ENCODE data around the gene LGI4. TPM values are rescaled to one million over a fixed set of nuclear protein-coding genes. Genes with fewer than 3 reads are reported as not detected.

LGI4 gene
- total RNA-seq, 1 donor from 2014 or later: 0.20 TPM

DNA sequence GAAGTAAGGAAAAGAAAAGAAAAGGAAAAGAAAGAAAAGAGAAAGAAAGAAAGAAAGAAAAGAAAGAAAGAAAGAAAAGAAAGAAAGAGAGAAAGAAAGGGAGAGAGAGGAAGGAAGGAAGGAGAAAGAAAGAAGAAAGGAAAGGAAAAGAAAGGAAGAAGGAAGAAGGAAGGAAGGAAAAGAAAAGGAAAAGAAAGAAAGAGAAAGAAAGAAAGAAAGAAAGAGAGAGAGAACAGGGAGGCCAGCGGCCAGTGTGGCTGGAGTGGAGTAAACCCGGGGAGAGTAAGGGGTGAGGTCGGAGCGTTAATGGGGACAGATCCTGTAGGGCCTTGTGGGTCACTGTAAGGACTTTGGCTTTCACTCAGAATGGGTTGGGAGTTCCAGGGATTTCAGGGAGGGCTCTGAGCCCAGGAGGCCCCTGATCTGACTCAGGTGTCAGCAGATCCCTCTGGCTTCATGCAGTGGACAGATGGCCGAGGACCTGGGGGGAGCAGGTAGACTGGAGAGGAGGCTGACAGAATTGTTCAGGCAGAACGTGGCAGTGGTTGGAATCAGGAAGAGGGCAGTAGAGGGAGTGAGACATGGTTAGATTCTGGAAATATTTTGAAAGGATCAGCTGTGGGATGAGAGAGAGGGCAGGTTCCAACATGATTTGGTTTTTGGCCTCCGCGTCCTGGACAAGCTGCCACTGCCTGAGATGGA, 39.0 kb downstream of the LGI4 start:
- Histone ChIP-seq H3K79me2 (ENCODE audit: insufficient read depth, low read length) (no peaks in the 10 kb centered on the region), H4K20me1 (ENCODE audit: insufficient read depth, low read length) (no peaks in the 10 kb centered on the region), H3K4me3 (ENCODE audit: insufficient read depth, low read depth, low read length) (no peak overlapping the region), H3K27ac (ENCODE audit: low read depth, low read length) (no peak overlapping the region), H3K9ac (ENCODE audit: low read length) (no peak overlapping the region), H3K4me2 (ENCODE audit: low read length) (no peak overlapping the region), H3K36me3 (ENCODE audit: insufficient read depth, low read length) (no peaks in the 10 kb centered on the region), H3K9me3 (ENCODE audit: insufficient read depth, low read depth, low read length) (no peaks in the 10 kb centered on the region), H3K4me1 (ENCODE audit: insufficient read depth, low read length) (peaks cover 2% of the 10 kb centered on the region), H2AFZ (ENCODE audit: low read depth, low read length) (no peak overlapping the region), H3K27me3 (ENCODE audit: insufficient read depth, low read length) (no peaks in the 10 kb centered on the region)
- no peak for FAIRE-seq
- DNase-seq (ENCODE audit: low read depth): no peak
- H3K4me3 Mint-ChIP-seq (ENCODE audit: unreplicated experiment): no peak overlapping the region
- H3K36me3 Mint-ChIP-seq (ENCODE audit: low read depth, unreplicated experiment): no peaks in the 10 kb centered on the region
- H3K27ac Mint-ChIP-seq (ENCODE audit: unreplicated experiment): no peak overlapping the region
- no peaks in the 10 kb centered on the region for H3K9me3 Mint-ChIP-seq (ENCODE audit: unreplicated experiment)
- TF ChIP-seq EZH2 (IDR thresholded peaks at IDR 0.05; ENCODE audit: insufficient read depth, low read length): no peak
- TF ChIP-seq, protein P1, sequence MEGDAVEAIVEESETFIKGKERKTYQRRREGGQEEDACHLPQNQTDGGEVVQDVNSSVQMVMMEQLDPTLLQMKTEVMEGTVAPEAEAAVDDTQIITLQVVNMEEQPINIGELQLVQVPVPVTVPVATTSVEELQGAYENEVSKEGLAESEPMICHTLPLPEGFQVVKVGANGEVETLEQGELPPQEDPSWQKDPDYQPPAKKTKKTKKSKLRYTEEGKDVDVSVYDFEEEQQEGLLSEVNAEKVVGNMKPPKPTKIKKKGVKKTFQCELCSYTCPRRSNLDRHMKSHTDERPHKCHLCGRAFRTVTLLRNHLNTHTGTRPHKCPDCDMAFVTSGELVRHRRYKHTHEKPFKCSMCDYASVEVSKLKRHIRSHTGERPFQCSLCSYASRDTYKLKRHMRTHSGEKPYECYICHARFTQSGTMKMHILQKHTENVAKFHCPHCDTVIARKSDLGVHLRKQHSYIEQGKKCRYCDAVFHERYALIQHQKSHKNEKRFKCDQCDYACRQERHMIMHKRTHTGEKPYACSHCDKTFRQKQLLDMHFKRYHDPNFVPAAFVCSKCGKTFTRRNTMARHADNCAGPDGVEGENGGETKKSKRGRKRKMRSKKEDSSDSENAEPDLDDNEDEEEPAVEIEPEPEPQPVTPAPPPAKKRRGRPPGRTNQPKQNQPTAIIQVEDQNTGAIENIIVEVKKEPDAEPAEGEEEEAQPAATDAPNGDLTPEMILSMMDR (IDR thresholded peaks at IDR 0.05; ENCODE audit: insufficient read depth, low read depth, low read length): no peak
- H3K4me1 Mint-ChIP-seq (ENCODE audit: low read depth, unreplicated experiment): no peaks in the 10 kb centered on the region
- peaks cover 15% of the 10 kb centered on the region for H3K27me3 Mint-ChIP-seq (ENCODE audit: low read depth, unreplicated experiment)

DNA sequence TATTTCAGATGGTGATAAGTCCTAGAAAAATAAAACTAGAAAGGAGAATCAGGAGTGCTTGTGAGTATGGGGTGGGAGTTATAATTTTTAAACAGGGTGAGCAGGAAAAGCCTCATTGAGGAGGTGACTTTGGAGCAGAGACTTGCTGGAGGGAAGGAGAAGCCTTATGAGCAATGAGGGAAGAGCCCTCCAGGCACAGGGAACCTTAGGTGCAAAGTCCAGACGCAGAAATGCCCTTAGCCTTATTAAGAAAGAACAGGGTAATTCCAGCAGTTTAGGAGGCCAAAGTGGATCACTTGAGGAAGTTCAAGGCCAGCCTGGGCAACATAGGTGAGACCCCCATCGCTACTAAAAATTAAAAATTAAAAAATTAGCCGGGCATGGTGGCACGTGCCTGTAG, 40.2 kb downstream of the LGI4 start:
- Histone ChIP-seq H3K36me3 (ENCODE audit: insufficient read depth, low read length) (no peaks in the 10 kb centered on the region), H3K9ac (ENCODE audit: low read length) (no peak overlapping the region), H3K9me3 (ENCODE audit: insufficient read depth, low read depth, low read length) (no peaks in the 10 kb centered on the region), H2AFZ (ENCODE audit: low read depth, low read length) (no peak overlapping the region), H3K4me1 (ENCODE audit: insufficient read depth, low read length) (peaks cover 5% of the 10 kb centered on the region), H3K27ac (ENCODE audit: low read depth, low read length) (no peak overlapping the region), H3K79me2 (ENCODE audit: insufficient read depth, low read length) (no peaks in the 10 kb centered on the region), H3K27me3 (ENCODE audit: insufficient read depth, low read length) (no peaks in the 10 kb centered on the region), H3K4me3 (ENCODE audit: insufficient read depth, low read depth, low read length) (no peak overlapping the region), H4K20me1 (ENCODE audit: insufficient read depth, low read length) (no peaks in the 10 kb centered on the region), H3K4me2 (ENCODE audit: low read length) (no peak overlapping the region)
- no peak for FAIRE-seq
- Mint-ChIP-seq H3K9me3 (ENCODE audit: unreplicated experiment) (no peaks in the 10 kb centered on the region), H3K27ac (ENCODE audit: unreplicated experiment) (no peak overlapping the region), H3K27me3 (ENCODE audit: low read depth, unreplicated experiment) (peaks cover 14% of the 10 kb centered on the region), H3K36me3 (ENCODE audit: low read depth, unreplicated experiment) (no peaks in the 10 kb centered on the region), H3K4me1 (ENCODE audit: low read depth, unreplicated experiment) (no peaks in the 10 kb centered on the region), H3K4me3 (ENCODE audit: unreplicated experiment) (no peak overlapping the region)
- TF ChIP-seq, protein P1 (IDR thresholded peaks at IDR 0.05; ENCODE audit: insufficient read depth, low read depth, low read length): no peak
- TF ChIP-seq EZH2 (IDR thresholded peaks at IDR 0.05; ENCODE audit: insufficient read depth, low read length): no peak
- DNase-seq (ENCODE audit: low read depth): no peak

DNA sequence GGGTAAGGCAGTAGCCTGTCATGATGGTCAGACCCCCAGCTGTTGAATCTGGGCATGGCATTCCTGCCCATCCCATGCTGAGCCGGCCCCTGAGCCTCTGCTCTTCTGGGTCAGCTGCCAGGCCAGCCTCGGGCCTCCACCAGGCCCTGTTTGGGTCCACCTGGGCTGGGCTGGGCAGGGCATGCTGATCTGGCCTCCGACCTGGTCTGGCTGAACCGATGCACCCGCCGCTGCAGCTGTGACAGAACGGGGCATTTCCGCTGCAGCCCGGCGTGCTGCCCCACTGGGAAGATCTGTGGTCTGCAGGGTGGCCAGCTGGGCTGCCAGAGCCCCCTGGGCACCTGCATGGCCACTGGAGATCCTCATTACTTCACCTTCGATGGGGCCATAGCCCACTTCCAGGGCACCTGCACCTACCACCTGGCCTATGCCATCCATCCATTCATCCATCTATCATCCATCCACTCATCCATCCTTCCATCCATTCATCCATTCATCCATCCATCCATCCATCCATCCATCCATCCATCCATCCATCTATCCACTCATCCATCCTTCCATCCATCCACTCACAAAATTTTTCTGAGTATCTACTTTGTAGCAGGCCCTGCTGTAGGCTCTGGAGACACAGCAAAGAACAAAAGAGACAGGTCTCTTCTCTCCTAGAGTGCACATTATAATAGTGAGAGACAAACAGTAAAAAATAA, 40.8 kb downstream of the LGI4 start:
- H3K27ac ChIP-seq (ENCODE audit: low read depth, low read length): no peak overlapping the region
- no peak overlapping the region for H2AFZ ChIP-seq (ENCODE audit: low read depth, low read length)
- no peaks in the 10 kb centered on the region for H3K9me3 Mint-ChIP-seq (ENCODE audit: unreplicated experiment)

More for the DNA sequence above, 40.8 kb downstream of the LGI4 start:
- Mint-ChIP-seq H3K27me3 (ENCODE audit: low read depth, unreplicated experiment) (peaks cover 14% of the 10 kb centered on the region), H3K4me1 (ENCODE audit: low read depth, unreplicated experiment) (no peaks in the 10 kb centered on the region), H3K4me3 (ENCODE audit: unreplicated experiment) (no peak overlapping the region), H3K27ac (ENCODE audit: unreplicated experiment) (no peak overlapping the region), H3K36me3 (ENCODE audit: low read depth, unreplicated experiment) (no peaks in the 10 kb centered on the region)
- Histone ChIP-seq H3K9me3 (ENCODE audit: insufficient read depth, low read depth, low read length) (no peaks in the 10 kb centered on the region), H3K4me1 (ENCODE audit: insufficient read depth, low read length) (peaks cover 6% of the 10 kb centered on the region), H3K9ac (ENCODE audit: low read length) (no peak overlapping the region), H3K27me3 (ENCODE audit: insufficient read depth, low read length) (no peaks in the 10 kb centered on the region), H4K20me1 (ENCODE audit: insufficient read depth, low read length) (no peaks in the 10 kb centered on the region), H3K79me2 (ENCODE audit: insufficient read depth, low read length) (no peaks in the 10 kb centered on the region), H3K4me3 (ENCODE audit: insufficient read depth, low read depth, low read length) (no peak overlapping the region), H3K4me2 (ENCODE audit: low read length) (no peak overlapping the region), H3K36me3 (ENCODE audit: insufficient read depth, low read length) (no peaks in the 10 kb centered on the region)
- no peak for FAIRE-seq
- no peak for DNase-seq (ENCODE audit: low read depth)
- TF ChIP-seq, protein P1 (IDR thresholded peaks at IDR 0.05; ENCODE audit: insufficient read depth, low read depth, low read length): no peak
- TF ChIP-seq EZH2 (IDR thresholded peaks at IDR 0.05; ENCODE audit: insufficient read depth, low read length): no peak
